Prostate gland (tissue), 2 donors: ENCODE results near the gene ZNF358.

Experiments
- CTCF ChIP-seq, 4 experiments: fragments of 200-600 bp in 2 of 4; fragments of 450-650 bp in 2 of 4; sonication (generic) in 2 of 4; IDR thresholded peaks; 1 replicate in 3 of 4; 2 replicates in 1 of 4; pipeline ENCODE4 v1.5.1; 2016 to 2019; ENCODE audit warnings: antibody characterized with exemption in 4 of 4, mild to moderate bottlenecking in 2 of 4, moderate library complexity in 2 of 4
- POLR2A ChIP-seq: fragments of 450-650 bp; IDR thresholded peaks from one replicate; pipeline ENCODE4 v1.6.1; 2016; ENCODE audit warnings: antibody characterized with exemption, mild to moderate bottlenecking

DNA sequence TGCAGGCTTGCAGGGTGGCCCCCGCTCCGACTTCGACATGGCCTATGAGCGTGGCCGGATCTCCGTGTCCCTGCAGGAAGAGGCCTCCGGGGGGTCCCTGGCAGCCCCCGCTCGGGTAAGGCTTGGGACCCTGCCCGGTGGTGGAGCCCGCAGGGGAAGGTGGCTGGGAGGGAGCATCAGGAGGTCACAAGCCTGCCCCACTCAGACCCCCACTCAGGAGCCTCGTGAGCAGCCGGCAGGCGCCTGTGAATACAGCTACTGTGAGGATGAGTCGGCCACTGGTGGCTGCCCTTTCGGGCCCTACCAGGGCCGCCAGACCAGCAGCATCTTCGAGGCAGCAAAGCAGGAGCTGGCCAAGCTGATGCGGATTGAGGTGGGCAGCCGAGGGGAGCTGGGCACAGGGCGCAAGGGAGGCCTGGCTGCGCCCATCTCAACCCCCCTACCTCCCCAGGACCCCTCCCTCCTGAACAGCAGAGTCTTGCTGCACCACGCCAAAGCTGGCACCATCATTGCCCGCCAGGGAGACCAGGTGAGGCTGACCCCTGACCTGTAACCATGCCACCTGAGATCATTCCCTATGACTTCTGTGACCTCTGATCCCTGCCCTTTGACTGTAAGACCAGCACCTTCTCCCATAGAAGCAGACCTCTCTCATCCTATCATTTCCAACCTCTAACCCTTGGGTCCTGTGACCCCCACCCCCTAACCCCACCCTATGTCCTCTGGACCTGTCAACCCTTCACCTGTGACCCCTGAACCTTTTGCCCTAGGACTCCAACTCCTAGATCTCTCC, 26.8 kb downstream of the ZNF358 start:
- TF ChIP-seq CTCF (IDR thresholded peaks at IDR 0.05) (no peak), POLR2A (no peak)
